ENCODE data around the gene TEX51.

DNA sequence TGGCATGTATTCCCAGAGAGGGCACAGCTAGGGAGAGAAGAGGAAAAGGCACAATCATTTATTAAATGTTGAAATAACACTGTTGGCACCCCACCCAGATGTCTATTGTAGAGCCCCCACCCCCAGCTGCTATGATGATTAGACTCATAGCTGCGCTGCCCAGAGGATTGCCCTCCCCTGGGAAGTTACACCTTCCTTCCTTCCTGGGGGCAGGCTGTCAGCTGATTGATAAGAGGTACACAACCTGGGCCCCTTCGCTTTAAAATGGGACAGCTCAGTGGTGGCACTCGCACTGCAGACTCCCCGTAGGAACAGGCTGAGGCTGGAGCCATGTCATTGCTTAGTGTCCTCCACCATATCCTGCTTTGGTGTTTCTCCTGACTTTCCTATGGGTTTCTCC is 18.1 kb downstream of the TEX51 start:
- TF ChIP-seq, protein P1, sequence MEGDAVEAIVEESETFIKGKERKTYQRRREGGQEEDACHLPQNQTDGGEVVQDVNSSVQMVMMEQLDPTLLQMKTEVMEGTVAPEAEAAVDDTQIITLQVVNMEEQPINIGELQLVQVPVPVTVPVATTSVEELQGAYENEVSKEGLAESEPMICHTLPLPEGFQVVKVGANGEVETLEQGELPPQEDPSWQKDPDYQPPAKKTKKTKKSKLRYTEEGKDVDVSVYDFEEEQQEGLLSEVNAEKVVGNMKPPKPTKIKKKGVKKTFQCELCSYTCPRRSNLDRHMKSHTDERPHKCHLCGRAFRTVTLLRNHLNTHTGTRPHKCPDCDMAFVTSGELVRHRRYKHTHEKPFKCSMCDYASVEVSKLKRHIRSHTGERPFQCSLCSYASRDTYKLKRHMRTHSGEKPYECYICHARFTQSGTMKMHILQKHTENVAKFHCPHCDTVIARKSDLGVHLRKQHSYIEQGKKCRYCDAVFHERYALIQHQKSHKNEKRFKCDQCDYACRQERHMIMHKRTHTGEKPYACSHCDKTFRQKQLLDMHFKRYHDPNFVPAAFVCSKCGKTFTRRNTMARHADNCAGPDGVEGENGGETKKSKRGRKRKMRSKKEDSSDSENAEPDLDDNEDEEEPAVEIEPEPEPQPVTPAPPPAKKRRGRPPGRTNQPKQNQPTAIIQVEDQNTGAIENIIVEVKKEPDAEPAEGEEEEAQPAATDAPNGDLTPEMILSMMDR (IDR thresholded peaks at IDR 0.05; ENCODE audit: low read depth, low read length), result no peak
- TF ChIP-seq EZH2phosphoT487 (IDR thresholded peaks at IDR 0.05; ENCODE audit: low read depth), result no peak

Data from OCI-LY3 (cell line).